LNCAP (cell line): ENCODE data around the gene NANOS1.

Experiments used
- TF ChIP-seq, protein P1 (sequence below): fragments of 450-650 bp; IDR thresholded peaks from 2 replicates; pipeline ENCODE4 v1.5.1; 2017; ENCODE audit warnings: mild to moderate bottlenecking

NANOS1 gene

GRCh38 chr10:119022846-119023552 lies 6.5 kb upstream of the NANOS1 start:
- TF ChIP-seq, protein P1, sequence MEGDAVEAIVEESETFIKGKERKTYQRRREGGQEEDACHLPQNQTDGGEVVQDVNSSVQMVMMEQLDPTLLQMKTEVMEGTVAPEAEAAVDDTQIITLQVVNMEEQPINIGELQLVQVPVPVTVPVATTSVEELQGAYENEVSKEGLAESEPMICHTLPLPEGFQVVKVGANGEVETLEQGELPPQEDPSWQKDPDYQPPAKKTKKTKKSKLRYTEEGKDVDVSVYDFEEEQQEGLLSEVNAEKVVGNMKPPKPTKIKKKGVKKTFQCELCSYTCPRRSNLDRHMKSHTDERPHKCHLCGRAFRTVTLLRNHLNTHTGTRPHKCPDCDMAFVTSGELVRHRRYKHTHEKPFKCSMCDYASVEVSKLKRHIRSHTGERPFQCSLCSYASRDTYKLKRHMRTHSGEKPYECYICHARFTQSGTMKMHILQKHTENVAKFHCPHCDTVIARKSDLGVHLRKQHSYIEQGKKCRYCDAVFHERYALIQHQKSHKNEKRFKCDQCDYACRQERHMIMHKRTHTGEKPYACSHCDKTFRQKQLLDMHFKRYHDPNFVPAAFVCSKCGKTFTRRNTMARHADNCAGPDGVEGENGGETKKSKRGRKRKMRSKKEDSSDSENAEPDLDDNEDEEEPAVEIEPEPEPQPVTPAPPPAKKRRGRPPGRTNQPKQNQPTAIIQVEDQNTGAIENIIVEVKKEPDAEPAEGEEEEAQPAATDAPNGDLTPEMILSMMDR, result no peak

GRCh38 chr10:119023553-119023868 lies 6.0 kb upstream of the NANOS1 start:
- TF ChIP-seq, protein P1, result no peak

- TF ChIP-seq, protein P1, result no peak
Measured at GRCh38 chr10:119024882-119025281, 4.6 kb upstream of the NANOS1 start.

DNA sequence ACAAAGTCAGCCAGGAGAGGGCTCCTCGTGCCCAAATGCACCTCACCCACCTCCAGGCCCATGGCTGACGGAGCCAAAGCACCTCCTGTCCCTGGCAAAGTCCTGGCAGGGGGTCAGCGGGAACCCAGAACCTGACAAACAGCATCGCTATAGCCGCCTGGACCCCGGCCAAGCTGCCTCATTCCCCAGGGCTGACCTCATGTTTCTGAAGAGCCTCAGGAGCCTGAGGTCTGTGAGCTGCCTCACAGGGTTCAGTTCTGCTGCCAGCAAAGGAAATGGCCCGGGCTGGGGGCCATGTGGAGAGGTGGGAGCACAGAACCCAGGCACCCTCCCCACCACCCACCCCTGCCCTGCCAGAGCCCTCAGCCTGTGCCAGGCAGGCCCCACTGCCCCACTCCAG lies 4.2 kb upstream of the NANOS1 start:
- TF ChIP-seq, protein P1, result no peak

- TF ChIP-seq, protein P1, result no peak
Measured at GRCh38 chr10:119025776-119026175, 3.7 kb upstream of the NANOS1 start.

GRCh38 chr10:119026301-119027110 lies 3.0 kb upstream of the NANOS1 start:
- TF ChIP-seq, protein P1, result no peak

DNA sequence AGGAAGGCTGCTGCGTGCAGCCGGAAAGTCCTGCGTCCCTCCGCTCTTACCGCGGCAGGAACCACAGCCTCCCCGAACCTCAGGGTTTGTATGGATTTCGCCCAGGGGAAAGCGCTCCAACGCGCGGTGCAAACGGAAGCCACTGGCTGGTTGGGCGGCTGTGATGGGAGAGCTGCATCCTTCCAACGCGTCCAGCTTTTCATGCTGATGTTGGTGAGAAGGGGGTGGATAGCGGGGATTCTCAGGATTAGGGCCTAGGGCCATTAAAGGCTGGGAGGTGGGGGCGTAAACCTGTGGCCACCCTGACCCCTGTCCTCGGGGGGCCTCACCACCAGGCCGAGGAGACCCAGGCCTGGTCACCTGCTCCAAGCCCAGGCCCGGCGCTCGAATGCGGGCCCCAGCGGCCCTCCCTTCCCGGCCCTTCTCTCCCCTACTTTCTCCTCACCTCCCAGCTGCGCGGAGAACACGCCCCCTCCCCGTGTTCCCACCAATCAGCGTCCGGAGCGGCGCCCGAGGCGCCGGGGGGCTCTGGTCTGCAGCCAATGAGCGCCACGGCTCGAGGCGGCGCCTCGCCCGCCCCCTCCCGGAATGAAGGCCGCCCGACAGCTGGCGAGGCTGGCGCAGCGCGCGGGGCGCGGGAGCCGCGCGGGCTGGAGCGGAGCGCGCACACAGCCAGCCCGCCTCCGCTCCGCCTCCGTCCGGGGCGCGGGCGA lies 458 bp upstream of the NANOS1 start:
- TF ChIP-seq, protein P1, result no peak; the same call in 1 of the 2 replicates
